Gastrocnemius medialis (tissue), 4 donors: ENCODE measurements around the gene PITX1. TPM values are rescaled to one million over a fixed set of nuclear protein-coding genes. Genes with fewer than 3 reads are reported as not detected.

Source experiments
- ATAC-seq, 2 donors: fragments of 150-250 bp; one replicate each; pipeline ENCODE4 v1.9.1; 2016
- DNase-seq, 2 donors: peaks; one replicate each; pipeline ENCODE4 v3.0.0-alpha.2; 2019
- H3K27ac ChIP-seq, 4 donors: fragments of 200-600 bp; sonication (generic); 1 replicate in 1 of 4; 2 replicates in 3 of 4; pipeline ENCODE4 v1.5.1; 2016 to 2018; ENCODE audit warnings: mild to moderate bottlenecking in 2 of 4, moderate library complexity in 1 of 4
- H3K27me3 ChIP-seq, 3 donors: fragments of 200-600 bp; sonication (generic) in 2 of 3; 1 replicate in 1 of 3; 2 replicates in 2 of 3; pipeline versions ENCODE4 v1.5.1 to v1.6.0; 2016 to 2019; ENCODE audit warnings: mild to moderate bottlenecking in 1 of 3, moderate library complexity in 1 of 3
- H3K36me3 ChIP-seq, 2 donors: fragments of 200-600 bp; sonication (generic) in 1 of 2; one replicate each; pipeline ENCODE4 v1.5.1; 2017 to 2018
- H3K4me1 ChIP-seq, 2 donors: fragments of 200-600 bp; sonication (generic) in 1 of 2; one replicate each; pipeline ENCODE4 v1.5.1; 2016 to 2017; ENCODE audit warnings: mild to moderate bottlenecking in 2 of 2
- H3K4me3 ChIP-seq, 4 donors: fragments of 200-600 bp; sonication (generic) in 3 of 4; 1 replicate in 1 of 4; 2 replicates in 3 of 4; pipeline ENCODE4 v1.5.1; 2016 to 2019; ENCODE audit warnings: mild to moderate bottlenecking in 2 of 4
- H3K9me3 ChIP-seq, 3 donors: fragments of 200-600 bp; sonication (generic) in 2 of 3; 1 replicate in 1 of 3; 2 replicates in 2 of 3; pipeline ENCODE4 v1.5.1; 2016 to 2019
- CTCF ChIP-seq, 5 experiments: fragments of 450-650 bp in 3 of 5; fragments of 200-600 bp in 2 of 5; sonication (generic) in 2 of 5; IDR thresholded peaks in 4 of 5; conservative IDR thresholded peaks in 1 of 5; 1 replicate in 4 of 5; 2 replicates in 1 of 5; pipeline ENCODE4 v1.5.1; 2016 to 2019; ENCODE audit warnings: antibody characterized with exemption in 5 of 5, mild to moderate bottlenecking in 3 of 5, moderate library complexity in 3 of 5
- POLR2A ChIP-seq, 2 donors: fragments of 450-650 bp; IDR thresholded peaks; one replicate each; pipeline ENCODE4 v1.6.1; 2017; ENCODE audit warnings: antibody characterized with exemption in 2 of 2, mild to moderate bottlenecking in 2 of 2, moderate library complexity in 2 of 2
- in situ Hi-C, 4 donors: fragments of 200-750 bp; cut with MboI; loops; one replicate each; pipeline versions ENCODE4 v1.15.0 to v1.8.0; 2017; ENCODE audit warnings: low sequenced_read_pairs in 4 of 4
- intact Hi-C: fragments of 100-400 bp; cut with DNase I; formaldehyde crosslinking; loops from one replicate; pipeline ENCODE4 v1.15.1; 2023; ENCODE audit warnings: low total_unique reads
- total RNA-seq, 4 donors: library from RNA; depleted of rRNA; stranded (reverse); fragments of >200 nt; gene quantifications; one replicate each; pipeline versions ENCODE4 v1.1.0 to v1.2.3, GENCODE V29; 2016

Gene PITX1
- total RNA-seq, 4 donors from 2014 or later, result 5.3 to 21.2 (median 9.3) TPM

- intact Hi-C loops (no loop called here), in situ Hi-C loops (loop anchor here in 1 of 4 donors (25.0 kb wide), 1 partner anchor 174 kb away; no protein-coding TSS in a partner anchor)
- no peaks in the 10 kb centered on the region for H3K36me3 ChIP-seq
- TF ChIP-seq POLR2A (IDR thresholded peaks at IDR 0.05), result no peak
- TF ChIP-seq CTCF (IDR thresholded peaks at IDR 0.05 in 4 of 5, conservative IDR thresholded peaks at IDR 0.05 in 1 of 5), result no peak
- no peaks in the 10 kb centered on the region for H3K9me3 ChIP-seq
- DNase-seq, result no peak
- H3K4me1 ChIP-seq, result no peaks in the 10 kb centered on the region
- ATAC-seq, result no peak
- H3K27ac ChIP-seq, result no peak overlapping the region
- no peaks in the 10 kb centered on the region for H3K27me3 ChIP-seq
- no peak overlapping the region for H3K4me3 ChIP-seq
Observed at GRCh38 chr5:135013445-135013844, 20.6 kb downstream of the PITX1 start.

DNA sequence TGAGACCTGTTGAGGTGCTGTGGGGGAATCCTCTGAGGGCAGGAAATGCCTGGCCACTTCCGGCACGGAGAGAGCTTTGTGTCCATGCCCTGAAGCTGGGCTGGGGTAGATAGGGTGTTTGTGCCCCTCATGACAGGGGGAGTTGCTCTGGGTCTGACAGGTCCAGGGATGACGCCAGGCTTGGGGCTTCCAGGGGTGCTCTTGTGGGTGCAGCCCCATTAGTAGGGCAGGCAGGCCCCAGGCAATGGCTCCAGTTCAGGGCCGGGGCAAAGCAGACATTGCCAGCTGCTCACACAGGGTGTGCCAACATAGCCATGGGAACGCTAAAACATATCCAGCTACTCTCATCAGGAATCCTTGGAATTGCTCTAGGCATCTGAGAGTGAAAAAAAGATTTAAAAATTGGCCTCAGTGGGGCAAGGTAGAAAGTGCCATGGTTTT is 21.1 kb downstream of the PITX1 start:
- ATAC-seq, result no peak
- intact Hi-C loops, result no loop called here

GRCh38 chr5:135012033-135012588 is 21.9 kb downstream of the PITX1 start:
- Histone ChIP-seq H3K27ac (no peak overlapping the region), H3K9me3 (no peaks in the 10 kb centered on the region), H3K27me3 (no peaks in the 10 kb centered on the region), H3K4me3 (no peak overlapping the region), H3K36me3 (no peaks in the 10 kb centered on the region), H3K4me1 (no peaks in the 10 kb centered on the region)
- DNase-seq (no peak), ATAC-seq (peak in 1 of 2 donors; percentile 21)
- TF ChIP-seq POLR2A (IDR thresholded peaks at IDR 0.05) (no peak), CTCF (IDR thresholded peaks at IDR 0.05 in 4 of 5, conservative IDR thresholded peaks at IDR 0.05 in 1 of 5) (no peak)
- in situ Hi-C loops, result loop anchor here in 1 of 4 donors (25.0 kb wide), 1 partner anchor 175 kb away; no protein-coding TSS in a partner anchor
- intact Hi-C loops, result no loop called here

More for the DNA sequence above, 21.1 kb downstream of the PITX1 start:
- Histone ChIP-seq H3K27ac (no peak overlapping the region), H3K4me3 (no peak overlapping the region), H3K27me3 (no peaks in the 10 kb centered on the region), H3K9me3 (no peaks in the 10 kb centered on the region), H3K36me3 (no peaks in the 10 kb centered on the region), H3K4me1 (no peaks in the 10 kb centered on the region)
- DNase-seq, result no peak
- no peak for TF ChIP-seq POLR2A (IDR thresholded peaks at IDR 0.05)
- no peak for TF ChIP-seq CTCF (IDR thresholded peaks at IDR 0.05 in 4 of 5, conservative IDR thresholded peaks at IDR 0.05 in 1 of 5)
- in situ Hi-C loops, result loop anchor here in 1 of 4 donors (25.0 kb wide), 1 partner anchor 174 kb away; no protein-coding TSS in a partner anchor

- H3K27ac ChIP-seq, result no peak overlapping the region
- H3K36me3 ChIP-seq, result no peaks in the 10 kb centered on the region
- H3K27me3 ChIP-seq, result no peaks in the 10 kb centered on the region
- ATAC-seq, result no peak
- no peak overlapping the region for H3K4me3 ChIP-seq
- H3K9me3 ChIP-seq, result no peaks in the 10 kb centered on the region
- no peak for TF ChIP-seq CTCF (IDR thresholded peaks at IDR 0.05 in 4 of 5, conservative IDR thresholded peaks at IDR 0.05 in 1 of 5)
- no peak for TF ChIP-seq POLR2A (IDR thresholded peaks at IDR 0.05)
- in situ Hi-C loops (loop anchor here in 1 of 4 donors (25.0 kb wide), 1 partner anchor 176 kb away; no protein-coding TSS in a partner anchor), intact Hi-C loops (no loop called here)
- H3K4me1 ChIP-seq, result no peaks in the 10 kb centered on the region
- no peak for DNase-seq
Observed at GRCh38 chr5:135011355-135012032, 22.5 kb downstream of the PITX1 start.
